SK-N-MC (cell line): Measurements from ENCODE around the gene SLCO3A1.

Source experiments
- EZH2 ChIP-seq: fragments of 200-600 bp; sonication (generic); IDR thresholded peaks from one replicate; pipeline ENCODE4 v1.6.1; 2017; ENCODE audit warnings: antibody characterized with exemption
- FOXP2 ChIP-seq: optimal IDR thresholded peaks from 2 replicates; pipeline ENCODE3; 2011; ENCODE audit warnings: mild to moderate bottlenecking, moderate library complexity; ENCODE audit not compliant: insufficient read depth; ENCODE audit errors: extremely low read length, control extremely low read depth
- POLR2AphosphoS5 ChIP-seq: IDR thresholded peaks from 2 replicates; pipeline ENCODE4 v1.6.1; 2012; ENCODE audit warnings: mild to moderate bottlenecking, low read depth, low read length, borderline replicate concordance

GRCh38 chr15:91892436-91892835, 38.9 kb downstream of the SLCO3A1 start:
- no peak for TF ChIP-seq EZH2
- TF ChIP-seq POLR2AphosphoS5: no peak
- TF ChIP-seq FOXP2: no peak
